ENCODE results near the gene PUM1.

The PUM1 gene

GRCh38 chr1:30906631-30907441 is 158.7 kb downstream of the PUM1 start:
- DNase-seq (ENCODE audit: low read depth) = no peak

GRCh38 chr1:30905916-30906620 is 159.4 kb downstream of the PUM1 start:
- DNase-seq (ENCODE audit: low read depth) = no peak

GRCh38 chr1:30905403-30905802 is 160.1 kb downstream of the PUM1 start:
- DNase-seq (ENCODE audit: low read depth) = no peak

GRCh38 chr1:30904962-30905335 is 160.6 kb downstream of the PUM1 start:
- no peak for DNase-seq (ENCODE audit: low read depth)

- no peak for DNase-seq (ENCODE audit: low read depth)
These were observed 161.1 kb downstream of the PUM1 start for GRCh38 chr1:30904191-30904961.

GRCh38 chr1:30903343-30904034 is 162.0 kb downstream of the PUM1 start:
- DNase-seq (ENCODE audit: low read depth) = no peak

- no peak for DNase-seq (ENCODE audit: low read depth)
These were observed 162.8 kb downstream of the PUM1 start for GRCh38 chr1:30902593-30903290.

GRCh38 chr1:30901798-30902581 is 163.5 kb downstream of the PUM1 start:
- no peak for DNase-seq (ENCODE audit: low read depth)

- DNase-seq (ENCODE audit: low read depth) = no peak
These were observed 164.5 kb downstream of the PUM1 start for GRCh38 chr1:30900931-30901560.

GRCh38 chr1:30900486-30900885 is 165.0 kb downstream of the PUM1 start:
- DNase-seq (ENCODE audit: low read depth) = no peak

- DNase-seq (ENCODE audit: low read depth) = no peak
These were observed 165.7 kb downstream of the PUM1 start for GRCh38 chr1:30899577-30900389.

- DNase-seq (ENCODE audit: low read depth) = no peak
These were observed 167.3 kb downstream of the PUM1 start for GRCh38 chr1:30898031-30898815.

- DNase-seq (ENCODE audit: low read depth) = no peak
These were observed 168.6 kb downstream of the PUM1 start for GRCh38 chr1:30896905-30897304.

- no peak for DNase-seq (ENCODE audit: low read depth)
These were observed 169.4 kb downstream of the PUM1 start for GRCh38 chr1:30895944-30896660.

- DNase-seq (ENCODE audit: low read depth) = no peak
These were observed 170.1 kb downstream of the PUM1 start for GRCh38 chr1:30895382-30895943.

GRCh38 chr1:30894508-30894973 is 171.0 kb downstream of the PUM1 start:
- no peak for DNase-seq (ENCODE audit: low read depth)

GRCh38 chr1:30893776-30894507 is 171.6 kb downstream of the PUM1 start:
- no peak for DNase-seq (ENCODE audit: low read depth)
